ENCODE results near the gene GJC2.
A peak's percentile ranks its signal among the peaks of the same experiment; 100 is the strongest.
"Not testable (repeated sequence)": the region's sequence is repeated elsewhere in the genome, so short reads cannot be mapped to it uniquely, and the experiment has no call there.

GJC2 gene

DNA sequence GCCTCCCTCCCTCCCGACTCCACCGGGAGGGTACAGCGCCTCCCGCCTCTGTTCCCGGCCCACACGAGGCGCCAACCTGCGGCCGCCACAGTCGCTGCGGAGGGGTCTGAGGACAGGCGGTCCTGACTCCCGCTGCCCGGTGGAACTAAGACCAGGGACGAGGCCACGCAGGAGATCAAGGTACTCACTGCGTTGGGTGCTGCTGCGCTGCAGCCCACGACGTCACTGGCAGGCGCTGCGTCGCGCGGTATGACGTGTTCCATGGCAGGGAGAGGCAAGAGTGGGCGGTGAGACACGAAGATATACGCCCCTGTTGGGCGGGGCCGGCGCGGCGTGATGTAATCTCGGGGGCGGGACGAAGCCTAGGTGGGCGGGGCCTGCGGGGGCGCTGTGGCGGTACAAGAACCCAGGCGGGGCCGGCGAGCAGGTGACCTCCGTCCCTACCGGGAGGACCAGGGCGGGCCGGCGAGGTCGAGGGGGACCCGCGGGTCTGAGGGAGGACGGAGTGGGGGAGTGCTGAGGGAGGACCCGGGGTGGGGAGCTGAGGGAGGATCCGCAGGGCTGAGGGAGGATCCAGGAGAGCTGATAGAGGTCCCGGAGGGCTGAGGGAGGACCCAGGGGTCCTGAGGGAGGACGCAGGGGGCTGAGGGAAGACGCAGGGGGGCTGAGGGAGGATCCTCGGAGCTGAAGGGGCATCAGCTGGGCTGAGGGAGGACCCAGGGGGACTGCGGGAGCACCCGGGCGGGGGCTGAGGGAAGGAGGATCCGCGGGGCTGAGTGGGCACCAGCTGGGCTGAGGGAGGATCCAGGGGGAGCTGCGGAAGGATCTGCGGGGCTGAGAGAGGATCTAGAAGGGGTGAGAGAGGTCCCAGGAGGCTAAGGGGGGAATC lies 40.4 kb upstream of the GJC2 start, which contains the start of gene MRPL55:
MRPL55 (minus strand) TSS at position 227 of the 889 bp plus-strand sequence. CDS start 1,039 bp downstream, outside the sequence.
- Histone ChIP-seq H3K9me2 (replicated peaks; ENCODE audit: low read depth, low read length) (no peaks in the 10 kb centered on the region), H3K4me1 (ENCODE audit: insufficient read depth, low read length, poor library complexity, severe bottlenecking) (peaks cover 16% of the 10 kb centered on the region), H3K9ac (ENCODE audit: low read depth, low read length, poor library complexity, severe bottlenecking) (peak within 1 kb of the TSS; percentile 90), H4K20me1 (ENCODE audit: insufficient read depth, low read length, poor library complexity, severe bottlenecking) (peaks cover 4% of the 10 kb centered on the region), H3K9me3 (ENCODE audit: insufficient read depth, low read depth, low read length) (no peaks in the 10 kb centered on the region), H3K79me2 (ENCODE audit: insufficient read depth, low read length) (peaks cover 29% of the 10 kb centered on the region), H2AFZ (ENCODE audit: low read length) (peak within 1 kb of the TSS; percentile 99), H3K4me2 (ENCODE audit: low read depth, low read length, poor library complexity, severe bottlenecking) (peak within 1 kb of the TSS; percentile 86), H3K36me3 (ENCODE audit: insufficient read depth, low read length) (no peaks in the 10 kb centered on the region; the same call in 1 of the 2 replicates), H3K4me3 (ENCODE audit: low read length, poor library complexity, severe bottlenecking) (peak within 1 kb of the TSS; percentile 94), H3K27me3 (ENCODE audit: insufficient read depth, low read length, poor library complexity, severe bottlenecking) (no peaks in the 10 kb centered on the region), H3F3A (ENCODE audit: low read depth) (no peaks in the 10 kb centered on the region)
- TF ChIP-seq EZH2phosphoT487 (IDR thresholded peaks at IDR 0.05; ENCODE audit: borderline replicate concordance) = no peak
- TF ChIP-seq, protein P1, sequence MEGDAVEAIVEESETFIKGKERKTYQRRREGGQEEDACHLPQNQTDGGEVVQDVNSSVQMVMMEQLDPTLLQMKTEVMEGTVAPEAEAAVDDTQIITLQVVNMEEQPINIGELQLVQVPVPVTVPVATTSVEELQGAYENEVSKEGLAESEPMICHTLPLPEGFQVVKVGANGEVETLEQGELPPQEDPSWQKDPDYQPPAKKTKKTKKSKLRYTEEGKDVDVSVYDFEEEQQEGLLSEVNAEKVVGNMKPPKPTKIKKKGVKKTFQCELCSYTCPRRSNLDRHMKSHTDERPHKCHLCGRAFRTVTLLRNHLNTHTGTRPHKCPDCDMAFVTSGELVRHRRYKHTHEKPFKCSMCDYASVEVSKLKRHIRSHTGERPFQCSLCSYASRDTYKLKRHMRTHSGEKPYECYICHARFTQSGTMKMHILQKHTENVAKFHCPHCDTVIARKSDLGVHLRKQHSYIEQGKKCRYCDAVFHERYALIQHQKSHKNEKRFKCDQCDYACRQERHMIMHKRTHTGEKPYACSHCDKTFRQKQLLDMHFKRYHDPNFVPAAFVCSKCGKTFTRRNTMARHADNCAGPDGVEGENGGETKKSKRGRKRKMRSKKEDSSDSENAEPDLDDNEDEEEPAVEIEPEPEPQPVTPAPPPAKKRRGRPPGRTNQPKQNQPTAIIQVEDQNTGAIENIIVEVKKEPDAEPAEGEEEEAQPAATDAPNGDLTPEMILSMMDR (conservative IDR thresholded peaks at IDR 0.05; ENCODE audit: low read length) = no peak; the same call in 1 of the 2 replicates

DNA sequence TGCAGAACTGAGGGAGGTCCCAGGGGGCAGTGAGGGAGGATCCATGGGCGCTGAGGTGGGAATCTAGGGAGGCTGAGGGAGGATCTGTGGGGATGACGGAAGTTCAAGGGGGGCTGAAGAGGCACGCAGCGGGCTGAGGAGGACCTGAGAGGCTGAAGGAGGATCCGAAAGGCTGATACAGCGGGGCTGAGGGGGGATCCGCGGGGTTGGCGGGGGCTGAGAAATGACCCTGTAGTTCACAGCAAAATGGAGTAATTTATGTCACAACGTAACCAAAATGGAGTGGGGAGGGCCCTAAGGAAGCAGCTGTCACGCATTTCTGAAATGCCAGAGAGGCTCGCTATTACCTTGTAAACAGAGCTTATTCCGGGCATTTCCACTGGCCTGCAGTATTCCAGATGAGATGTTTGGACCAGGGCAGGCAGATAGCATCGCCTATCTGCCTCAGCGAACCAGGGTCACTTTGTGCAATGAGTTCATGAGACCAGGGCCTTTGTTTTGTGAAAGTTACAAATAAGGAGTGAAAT lies 39.7 kb upstream of the GJC2 start:
- peak overlapping the region; percentile 86 for H3K4me2 ChIP-seq (ENCODE audit: low read depth, low read length, poor library complexity, severe bottlenecking)
- H3K9me3 ChIP-seq (ENCODE audit: insufficient read depth, low read depth, low read length) = no peaks in the 10 kb centered on the region
- peak overlapping the region; percentile 94 for H3K4me3 ChIP-seq (ENCODE audit: low read length, poor library complexity, severe bottlenecking)
- no peaks in the 10 kb centered on the region for H3K27me3 ChIP-seq (ENCODE audit: insufficient read depth, low read length, poor library complexity, severe bottlenecking)
- H3K79me2 ChIP-seq (ENCODE audit: insufficient read depth, low read length) = peaks cover 22% of the 10 kb centered on the region
- peaks cover 4% of the 10 kb centered on the region for H4K20me1 ChIP-seq (ENCODE audit: insufficient read depth, low read length, poor library complexity, severe bottlenecking)
- peak overlapping the region; percentile 99 for H2AFZ ChIP-seq (ENCODE audit: low read length)
- H3K9ac ChIP-seq (ENCODE audit: low read depth, low read length, poor library complexity, severe bottlenecking) = peak overlapping the region; percentile 90
- TF ChIP-seq, protein P1 (conservative IDR thresholded peaks at IDR 0.05; ENCODE audit: low read length) = no peak
- no peak for TF ChIP-seq EZH2phosphoT487 (IDR thresholded peaks at IDR 0.05; ENCODE audit: borderline replicate concordance)
- H3F3A ChIP-seq (ENCODE audit: low read depth) = no peaks in the 10 kb centered on the region
- H3K36me3 ChIP-seq (ENCODE audit: insufficient read depth, low read length) = no peaks in the 10 kb centered on the region; the same call in 1 of the 2 replicates
- H3K9me2 ChIP-seq (replicated peaks; ENCODE audit: low read depth, low read length) = no peaks in the 10 kb centered on the region
- peaks cover 16% of the 10 kb centered on the region for H3K4me1 ChIP-seq (ENCODE audit: insufficient read depth, low read length, poor library complexity, severe bottlenecking)

DNA sequence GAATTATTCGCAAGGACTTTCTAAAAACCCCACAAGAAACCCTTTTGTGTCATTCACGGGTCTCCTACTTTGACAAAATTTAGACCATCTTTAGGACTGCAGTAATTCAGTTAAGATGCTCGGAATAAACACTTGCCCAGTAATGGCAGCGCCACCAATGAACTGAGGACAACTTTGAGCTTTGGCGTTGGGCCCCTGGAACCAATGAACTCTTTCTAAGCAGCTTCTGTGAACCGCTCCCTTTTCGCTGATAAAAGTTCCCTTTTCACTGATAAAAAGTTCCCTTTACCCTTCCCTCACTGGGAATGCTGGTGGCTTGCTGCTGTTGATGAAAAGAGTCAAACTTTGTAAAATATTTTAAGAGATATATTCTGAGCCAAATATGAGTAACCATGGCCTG lies 39.2 kb upstream of the GJC2 start:
- peaks cover 4% of the 10 kb centered on the region for H4K20me1 ChIP-seq (ENCODE audit: insufficient read depth, low read length, poor library complexity, severe bottlenecking)
- H3K4me1 ChIP-seq (ENCODE audit: insufficient read depth, low read length, poor library complexity, severe bottlenecking) = peaks cover 16% of the 10 kb centered on the region
- H3K4me2 ChIP-seq (ENCODE audit: low read depth, low read length, poor library complexity, severe bottlenecking) = peak overlapping the region; percentile 86
- no peaks in the 10 kb centered on the region for H3F3A ChIP-seq (ENCODE audit: low read depth)
- H3K9me2 ChIP-seq (replicated peaks; ENCODE audit: low read depth, low read length) = no peaks in the 10 kb centered on the region
- no peak overlapping the region for H2AFZ ChIP-seq (ENCODE audit: low read length)
- H3K36me3 ChIP-seq (ENCODE audit: insufficient read depth, low read length) = no peaks in the 10 kb centered on the region; the same call in 1 of the 2 replicates
- no peaks in the 10 kb centered on the region for H3K27me3 ChIP-seq (ENCODE audit: insufficient read depth, low read length, poor library complexity, severe bottlenecking)
- H3K4me3 ChIP-seq (ENCODE audit: low read length, poor library complexity, severe bottlenecking) = no peak overlapping the region
- TF ChIP-seq, protein P1 (conservative IDR thresholded peaks at IDR 0.05; ENCODE audit: low read length) = no peak
- TF ChIP-seq EZH2phosphoT487 (IDR thresholded peaks at IDR 0.05; ENCODE audit: borderline replicate concordance) = no peak
- H3K79me2 ChIP-seq (ENCODE audit: insufficient read depth, low read length) = peaks cover 20% of the 10 kb centered on the region
- H3K9ac ChIP-seq (ENCODE audit: low read depth, low read length, poor library complexity, severe bottlenecking) = no peak overlapping the region
- H3K9me3 ChIP-seq (ENCODE audit: insufficient read depth, low read depth, low read length) = no peaks in the 10 kb centered on the region

DNA sequence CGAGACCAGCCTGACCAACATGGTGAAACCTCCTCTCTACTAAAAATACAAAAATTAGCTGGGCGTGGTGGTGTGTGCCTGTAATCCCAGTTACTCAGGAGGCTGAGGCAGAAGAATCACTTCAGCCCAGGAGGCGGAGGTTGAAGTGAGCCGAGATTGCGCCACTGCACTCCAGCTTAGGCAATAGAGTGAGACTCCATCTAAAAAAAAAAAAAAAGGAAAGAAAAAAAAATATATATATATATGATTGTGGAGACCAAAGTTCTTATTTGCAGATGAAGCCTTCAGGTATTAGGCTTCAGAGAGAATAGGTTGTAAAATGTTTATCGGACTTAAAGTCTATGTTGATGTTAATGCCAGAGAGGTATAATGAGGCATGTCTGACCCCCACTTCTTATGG lies 38.4 kb upstream of the GJC2 start:
- not testable (repeated sequence) for H3K9me2 ChIP-seq (replicated peaks; ENCODE audit: low read depth, low read length); H3K4me2 ChIP-seq (ENCODE audit: low read depth, low read length, poor library complexity, severe bottlenecking); H3K9me3 ChIP-seq (ENCODE audit: insufficient read depth, low read depth, low read length); H3K9ac ChIP-seq (ENCODE audit: low read depth, low read length, poor library complexity, severe bottlenecking); H3K27me3 ChIP-seq (ENCODE audit: insufficient read depth, low read length, poor library complexity, severe bottlenecking); H2AFZ ChIP-seq (ENCODE audit: low read length); H3K4me3 ChIP-seq (ENCODE audit: low read length, poor library complexity, severe bottlenecking); H3F3A ChIP-seq (ENCODE audit: low read depth); H4K20me1 ChIP-seq (ENCODE audit: insufficient read depth, low read length, poor library complexity, severe bottlenecking); H3K36me3 ChIP-seq (ENCODE audit: insufficient read depth, low read length)
- H3K4me1 ChIP-seq (ENCODE audit: insufficient read depth, low read length, poor library complexity, severe bottlenecking) = peaks cover 16% of the 10 kb centered on the region
- peaks cover 20% of the 10 kb centered on the region for H3K79me2 ChIP-seq (ENCODE audit: insufficient read depth, low read length)
